ENCODE results near the gene CLEC2B.

CLEC2B gene

GRCh38 chr12:9813821-9814798 lies 55.0 kb downstream of the CLEC2B start:
- H3K9me3 Mint-ChIP-seq: no peaks in the 10 kb centered on the region
- peak overlapping the region; percentile 82 to 85 for H3K27ac Mint-ChIP-seq
- peak overlapping the region; percentile 88 to 91 for H3K4me3 Mint-ChIP-seq
- ATAC-seq (replicated peaks) (peak; percentile 96), DNase-seq (peak; percentile 90 to 96 (median 92))
- no peaks in the 10 kb centered on the region for H3K36me3 Mint-ChIP-seq (ENCODE audit: insufficient read depth)
- H3K4me1 Mint-ChIP-seq (ENCODE audit: low read depth in 2 of 2): peaks cover 22 to 26% of the 10 kb centered on the region in 2 donors
- peaks cover 12 to 26% of the 10 kb centered on the region in 2 donors for H3K27me3 Mint-ChIP-seq

GRCh38 chr12:9811621-9812020 lies 57.5 kb downstream of the CLEC2B start:
- ATAC-seq (replicated peaks): no peak
- no peak for DNase-seq
- Mint-ChIP-seq H3K4me3 (no peak overlapping the region), H3K27ac (no peak overlapping the region), H3K9me3 (no peaks in the 10 kb centered on the region), H3K4me1 (ENCODE audit: low read depth in 2 of 2) (peaks cover 15 to 20% of the 10 kb centered on the region in 2 donors), H3K27me3 (peaks cover 18 to 26% of the 10 kb centered on the region in 2 donors), H3K36me3 (ENCODE audit: insufficient read depth) (no peaks in the 10 kb centered on the region)

- H3K27me3 Mint-ChIP-seq: peaks cover 18 to 26% of the 10 kb centered on the region in 2 donors
- H3K4me3 Mint-ChIP-seq: no peak overlapping the region
- no peaks in the 10 kb centered on the region for H3K9me3 Mint-ChIP-seq
- no peaks in the 10 kb centered on the region for H3K36me3 Mint-ChIP-seq (ENCODE audit: insufficient read depth)
- no peak for ATAC-seq (replicated peaks)
- DNase-seq: no peak
- peaks cover 14 to 15% of the 10 kb centered on the region in 2 donors for H3K4me1 Mint-ChIP-seq (ENCODE audit: low read depth in 2 of 2)
- no peak overlapping the region for H3K27ac Mint-ChIP-seq
These were observed 58.5 kb downstream of the CLEC2B start for GRCh38 chr12:9810671-9811070.

- Mint-ChIP-seq H3K9me3 (no peaks in the 10 kb centered on the region), H3K4me3 (no peak overlapping the region), H3K4me1 (ENCODE audit: low read depth in 2 of 2) (peaks cover 11 to 15% of the 10 kb centered on the region in 2 donors), H3K27me3 (peaks cover 18 to 26% of the 10 kb centered on the region in 2 donors), H3K27ac (no peak overlapping the region), H3K36me3 (ENCODE audit: insufficient read depth) (no peaks in the 10 kb centered on the region)
- ATAC-seq (replicated peaks) (no peak), DNase-seq (no peak)
These were observed 59.3 kb downstream of the CLEC2B start for GRCh38 chr12:9809866-9810265.

GRCh38 chr12:9809338-9809737 lies 59.8 kb downstream of the CLEC2B start:
- no peaks in the 10 kb centered on the region for H3K9me3 Mint-ChIP-seq
- H3K4me3 Mint-ChIP-seq: no peak overlapping the region

GRCh38 chr12:9808504-9808903 lies 60.6 kb downstream of the CLEC2B start:
- peaks cover 18 to 26% of the 10 kb centered on the region in 2 donors for H3K27me3 Mint-ChIP-seq
- ATAC-seq (replicated peaks) (no peak), DNase-seq (no peak)
- no peak overlapping the region for H3K27ac Mint-ChIP-seq
- H3K9me3 Mint-ChIP-seq: no peaks in the 10 kb centered on the region
- H3K36me3 Mint-ChIP-seq (ENCODE audit: insufficient read depth): no peaks in the 10 kb centered on the region
- H3K4me1 Mint-ChIP-seq (ENCODE audit: low read depth in 2 of 2): peaks cover 2 to 6% of the 10 kb centered on the region in 2 donors
- H3K4me3 Mint-ChIP-seq: no peak overlapping the region

More at GRCh38 chr12:9809338-9809737, 59.8 kb downstream of the CLEC2B start:
- ATAC-seq (replicated peaks): no peak
- H3K36me3 Mint-ChIP-seq (ENCODE audit: insufficient read depth): no peaks in the 10 kb centered on the region
- peaks cover 18 to 26% of the 10 kb centered on the region in 2 donors for H3K27me3 Mint-ChIP-seq
- DNase-seq: no peak
- peaks cover 10 to 14% of the 10 kb centered on the region in 2 donors for H3K4me1 Mint-ChIP-seq (ENCODE audit: low read depth in 2 of 2)
- no peak overlapping the region for H3K27ac Mint-ChIP-seq

GRCh38 chr12:9806714-9807113 lies 62.4 kb downstream of the CLEC2B start:
- no peak overlapping the region for H3K4me3 Mint-ChIP-seq
- no peak for ATAC-seq (replicated peaks)
- peaks cover 15 to 18% of the 10 kb centered on the region in 2 donors for H3K27me3 Mint-ChIP-seq

GRCh38 chr12:9805883-9806282 lies 63.3 kb downstream of the CLEC2B start:
- Mint-ChIP-seq H3K27me3 (peaks cover 6 to 12% of the 10 kb centered on the region in 2 donors), H3K27ac (no peak overlapping the region), H3K4me1 (ENCODE audit: low read depth in 2 of 2) (peaks cover 0 to 4% of the 10 kb centered on the region in 2 donors), H3K36me3 (ENCODE audit: insufficient read depth) (no peaks in the 10 kb centered on the region), H3K9me3 (no peaks in the 10 kb centered on the region), H3K4me3 (no peak overlapping the region)
- ATAC-seq (replicated peaks): no peak
- DNase-seq: no peak

More at GRCh38 chr12:9806714-9807113, 62.4 kb downstream of the CLEC2B start:
- H3K27ac Mint-ChIP-seq: no peak overlapping the region
- H3K4me1 Mint-ChIP-seq (ENCODE audit: low read depth in 2 of 2): peaks cover 0 to 4% of the 10 kb centered on the region in 2 donors
- no peak for DNase-seq
- H3K36me3 Mint-ChIP-seq (ENCODE audit: insufficient read depth): no peaks in the 10 kb centered on the region
- no peaks in the 10 kb centered on the region for H3K9me3 Mint-ChIP-seq
